ENCODE results near the gene CASKIN1.
"Not testable (repeated sequence)": the region's sequence is repeated elsewhere in the genome, so short reads cannot be mapped to it uniquely, and the experiment has no call there.

Gene CASKIN1

DNA sequence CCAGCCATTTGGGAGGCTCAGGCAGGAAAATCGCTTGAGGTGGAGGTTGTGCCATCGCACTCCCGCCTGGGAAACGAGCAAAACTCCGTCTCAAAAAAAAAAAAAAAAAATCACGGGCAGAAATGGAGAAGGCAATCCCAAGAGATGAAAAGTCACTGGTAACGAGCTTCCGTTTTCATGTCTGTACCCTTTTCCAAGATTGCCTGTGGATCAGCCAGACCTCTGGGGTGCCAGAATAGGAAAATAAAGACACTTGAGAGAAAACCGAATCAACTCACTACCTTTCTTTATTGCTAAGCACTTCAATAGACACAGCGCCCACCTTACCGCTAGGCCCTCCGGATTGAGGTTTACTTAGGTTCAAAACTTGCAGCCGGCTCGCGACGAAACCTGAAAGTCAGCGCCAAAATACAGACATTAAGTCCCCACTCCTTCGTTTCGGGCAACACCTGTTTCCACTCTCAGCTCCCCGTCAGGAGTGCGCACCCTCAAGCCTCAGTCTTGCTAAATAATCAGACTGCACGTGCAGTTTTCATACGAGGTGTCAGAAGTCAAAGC is 41.8 kb downstream of the CASKIN1 start:
- no peak for DNase-seq

DNA sequence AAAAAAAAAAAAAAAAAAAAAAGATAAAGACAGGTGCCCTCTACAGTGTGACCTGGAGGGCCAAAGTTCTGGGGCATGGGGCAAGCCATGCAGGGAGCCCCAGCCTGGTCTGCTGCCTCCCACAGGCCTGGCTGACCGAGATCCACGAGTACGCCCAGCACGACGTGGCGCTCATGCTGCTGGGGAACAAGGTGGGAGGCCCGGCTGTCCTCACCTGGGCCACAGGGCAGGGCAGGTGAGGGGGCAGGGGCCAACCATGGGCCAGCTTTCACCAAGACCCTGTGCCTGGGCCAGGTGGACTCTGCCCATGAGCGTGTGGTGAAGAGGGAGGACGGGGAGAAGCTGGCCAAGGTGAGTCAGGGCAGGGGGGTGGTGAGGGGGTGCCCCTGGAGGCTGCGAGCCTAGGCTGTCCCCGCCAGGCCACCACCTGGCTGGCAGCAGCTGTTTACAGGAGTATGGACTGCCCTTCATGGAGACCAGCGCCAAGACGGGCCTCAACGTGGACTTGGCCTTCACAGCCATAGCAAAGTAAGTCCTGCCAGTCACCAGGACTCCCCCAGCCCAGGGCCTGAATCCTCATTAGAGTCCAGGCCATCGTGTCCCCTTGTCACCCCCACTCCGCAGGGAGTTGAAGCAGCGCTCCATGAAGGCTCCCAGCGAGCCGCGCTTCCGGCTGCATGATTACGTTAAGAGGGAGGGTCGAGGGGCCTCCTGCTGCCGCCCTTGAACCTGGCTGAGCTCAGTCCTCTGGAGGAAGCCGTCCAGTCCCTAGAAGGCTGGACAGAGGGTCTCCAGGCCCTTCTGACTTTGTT is 43.5 kb downstream of the CASKIN1 start:
- DNase-seq, result no peak

DNA sequence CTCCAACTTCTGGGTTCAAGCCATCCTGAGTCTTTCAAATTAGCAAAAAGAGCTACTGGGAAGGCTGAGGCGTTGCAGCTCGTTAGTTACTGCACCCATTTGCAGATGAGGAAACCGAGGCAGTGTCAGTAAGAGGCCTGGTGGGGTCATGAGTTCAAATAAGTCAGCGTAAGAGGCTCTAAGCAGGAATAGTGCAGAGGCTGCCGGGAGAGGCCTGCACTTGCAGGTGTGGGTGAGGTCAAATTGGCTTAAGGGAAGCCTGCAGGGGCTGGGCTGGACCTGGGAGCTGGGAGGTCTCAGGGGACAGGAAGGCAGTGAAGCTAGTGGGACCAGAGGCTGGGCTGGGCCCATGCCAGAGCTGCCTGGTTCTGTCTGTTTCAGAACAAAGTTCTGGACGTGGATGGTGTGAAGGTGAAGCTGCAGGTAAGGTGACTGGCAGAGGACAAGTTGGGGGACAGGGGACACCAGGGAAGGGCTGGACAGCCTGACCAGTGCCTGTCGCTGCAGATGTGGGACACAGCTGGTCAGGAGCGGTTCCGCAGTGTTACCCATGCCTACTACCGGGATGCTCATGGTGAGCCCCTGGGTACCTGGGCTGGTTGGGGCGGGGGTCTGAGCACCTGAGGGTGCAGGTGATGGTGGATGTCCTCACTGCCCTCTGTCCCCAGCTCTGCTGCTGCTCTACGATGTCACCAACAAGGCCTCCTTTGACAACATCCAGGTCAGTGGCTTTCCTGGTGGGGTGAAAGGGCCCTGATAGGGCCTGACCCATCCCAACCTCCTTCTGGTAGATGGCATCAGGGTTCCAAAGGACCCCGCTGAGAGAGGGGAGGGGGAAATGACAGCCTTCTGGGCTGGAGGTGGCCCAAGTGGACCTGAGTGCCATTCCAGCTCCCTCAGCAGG is 45.0 kb downstream of the CASKIN1 start:
- DNase-seq, result no peak

DNA sequence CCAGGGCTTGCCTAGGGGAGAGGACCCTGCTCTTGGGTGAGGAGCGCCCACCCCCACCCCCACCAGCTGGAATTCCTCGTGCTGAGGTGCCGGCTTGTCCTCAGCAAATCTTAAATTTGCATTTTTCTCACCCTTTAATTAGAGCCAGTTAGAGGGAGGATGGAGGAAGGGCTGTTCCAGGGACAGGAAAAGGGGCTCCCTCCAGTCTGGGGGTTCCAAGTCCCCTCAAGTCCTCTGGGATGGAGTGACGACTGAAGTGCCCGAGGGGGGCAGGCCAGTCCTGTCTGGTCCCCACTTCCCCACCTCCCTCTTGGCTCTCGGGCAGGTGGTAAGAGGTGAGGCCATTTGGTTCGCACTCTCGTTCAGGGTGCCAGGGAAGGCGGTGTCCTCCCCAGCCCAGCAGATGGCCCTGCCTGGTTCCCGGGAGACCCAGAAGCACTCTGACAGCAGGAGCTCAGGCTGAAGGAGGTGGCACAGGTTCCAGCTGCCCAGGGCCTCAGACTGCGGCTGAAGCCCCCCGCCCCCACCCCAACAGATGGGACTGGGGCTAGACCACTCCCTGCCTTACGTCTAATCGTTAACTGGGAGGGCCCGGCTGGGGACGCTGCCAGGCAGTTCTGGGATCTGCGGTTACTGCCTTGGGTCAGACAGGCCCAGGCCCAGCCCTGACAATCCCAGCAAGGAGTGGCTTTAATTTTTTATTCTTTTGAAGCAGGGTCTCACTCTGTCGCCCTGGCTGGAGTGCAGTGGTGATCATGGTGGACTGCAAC is 45.8 kb downstream of the CASKIN1 start:
- no peak for DNase-seq

DNA sequence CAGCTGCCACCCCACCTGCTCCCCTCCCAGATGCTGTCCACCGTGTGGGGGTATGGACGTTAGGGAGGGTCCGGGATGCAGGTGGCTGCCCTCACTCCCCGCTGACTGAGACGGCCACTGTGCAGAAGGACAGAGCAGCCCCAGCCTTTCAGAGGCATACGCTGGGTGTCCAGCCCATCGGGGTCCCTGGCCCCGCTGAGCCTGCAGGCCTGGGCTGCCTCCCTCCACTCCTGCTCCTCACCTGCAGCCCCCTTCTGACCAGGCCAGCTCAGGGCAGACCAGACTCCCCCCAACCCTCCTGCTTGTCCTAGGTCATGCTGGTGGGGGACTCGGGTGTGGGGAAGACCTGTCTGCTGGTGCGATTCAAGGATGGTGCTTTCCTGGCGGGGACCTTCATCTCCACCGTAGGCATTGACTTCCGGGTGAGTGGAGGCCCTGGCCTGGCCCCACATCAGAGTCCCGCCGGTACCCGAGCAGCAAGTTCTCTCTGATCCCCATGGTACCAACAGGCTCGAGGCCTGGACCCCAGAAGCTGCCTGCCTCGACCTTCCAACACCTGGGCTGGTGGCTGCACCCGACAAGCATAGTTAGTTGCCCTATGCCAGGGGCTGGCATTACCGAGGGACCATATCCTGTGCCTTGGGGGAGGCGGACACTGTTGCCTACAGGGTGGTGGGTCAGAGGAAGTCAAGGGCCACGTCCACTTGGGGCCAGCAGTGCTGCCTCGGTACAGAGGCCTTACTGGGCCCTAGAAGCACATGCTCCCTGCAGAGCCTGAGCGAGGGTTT is 46.6 kb downstream of the CASKIN1 start:
- no peak for DNase-seq

DNA sequence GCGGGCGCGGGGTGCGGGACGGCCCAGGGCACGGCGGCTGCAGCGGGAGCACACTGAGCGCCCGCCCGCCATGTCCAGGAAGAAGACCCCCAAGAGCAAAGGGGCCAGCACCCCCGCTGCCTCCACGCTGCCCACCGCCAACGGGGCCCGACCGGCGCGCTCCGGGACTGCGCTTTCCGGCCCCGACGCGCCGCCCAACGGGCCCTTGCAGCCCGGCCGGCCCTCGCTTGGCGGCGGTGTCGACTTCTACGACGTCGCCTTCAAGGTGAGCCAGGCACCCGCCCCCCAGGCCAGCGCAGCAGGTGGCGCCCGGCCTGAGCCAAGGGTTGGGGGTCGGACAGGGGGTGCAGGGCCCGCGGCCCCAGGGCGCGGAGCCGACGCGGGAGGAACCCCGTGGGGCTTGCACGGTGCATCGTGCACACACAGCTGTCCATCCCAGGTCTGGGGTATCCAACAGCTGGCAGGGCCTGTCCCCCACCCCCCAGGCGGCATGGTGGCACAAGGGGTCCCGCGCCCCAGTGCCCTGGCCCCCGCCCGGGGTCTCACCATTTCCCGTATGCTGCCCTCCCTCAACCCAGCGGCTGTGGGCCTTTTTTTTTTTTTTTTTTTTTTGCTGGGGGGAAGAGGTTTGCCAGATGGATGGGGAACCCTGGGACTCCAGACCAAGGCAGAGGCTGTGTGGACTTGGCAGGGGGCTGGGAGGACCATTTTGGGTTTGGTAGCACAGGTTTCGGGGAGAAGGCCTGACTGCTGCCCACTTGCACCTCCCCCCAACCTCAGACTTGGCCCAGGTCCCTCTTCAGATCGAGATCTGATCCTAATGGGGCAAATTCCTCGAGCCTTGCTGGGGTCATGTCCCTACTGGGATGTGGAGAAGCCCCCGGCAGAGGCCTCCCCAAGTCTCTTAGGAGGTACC is 47.4 kb downstream of the CASKIN1 start:
- DNase-seq, result no peak

DNA sequence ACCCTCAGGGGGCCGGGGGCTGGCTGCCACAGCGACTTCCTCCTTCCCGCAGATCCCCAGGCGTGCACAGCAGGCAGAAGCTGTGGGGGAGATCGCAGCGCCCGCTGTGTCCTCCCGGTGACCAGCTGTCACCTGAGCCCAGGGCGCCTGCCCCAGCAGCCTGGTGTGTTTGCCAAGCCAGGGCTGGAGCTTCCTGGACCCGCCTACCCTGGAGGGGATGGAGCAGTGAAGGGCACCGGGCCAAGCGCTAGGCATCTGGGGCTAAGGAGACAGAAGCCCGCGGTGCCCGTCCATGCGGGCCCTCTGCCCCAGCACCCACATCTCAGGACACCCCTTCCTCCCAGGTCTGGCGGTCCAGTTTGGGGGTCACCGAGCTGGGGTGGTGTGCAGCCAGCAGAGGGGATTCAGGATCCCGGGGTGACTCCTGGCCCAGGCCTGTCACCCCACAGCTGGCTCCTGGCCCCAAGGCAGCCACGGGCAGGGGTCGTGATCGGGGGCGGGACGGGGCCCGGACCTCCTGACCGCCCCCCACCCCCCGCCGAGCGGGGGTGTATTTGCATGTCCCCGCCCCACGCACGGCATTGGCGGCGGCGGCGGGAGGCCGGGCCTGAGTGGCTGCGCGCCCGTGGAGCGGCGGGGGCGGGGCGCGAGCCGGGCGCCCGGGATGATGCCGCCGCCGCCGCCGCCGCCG is 48.3 kb downstream of the CASKIN1 start, which contains the start of gene RAB26:
RAB26 (plus strand) TSS at position 645 of the 691 bp plus-strand sequence. CDS start 159 bp downstream, outside the sequence.
- DNase-seq, result peak; percentile 31

DNA sequence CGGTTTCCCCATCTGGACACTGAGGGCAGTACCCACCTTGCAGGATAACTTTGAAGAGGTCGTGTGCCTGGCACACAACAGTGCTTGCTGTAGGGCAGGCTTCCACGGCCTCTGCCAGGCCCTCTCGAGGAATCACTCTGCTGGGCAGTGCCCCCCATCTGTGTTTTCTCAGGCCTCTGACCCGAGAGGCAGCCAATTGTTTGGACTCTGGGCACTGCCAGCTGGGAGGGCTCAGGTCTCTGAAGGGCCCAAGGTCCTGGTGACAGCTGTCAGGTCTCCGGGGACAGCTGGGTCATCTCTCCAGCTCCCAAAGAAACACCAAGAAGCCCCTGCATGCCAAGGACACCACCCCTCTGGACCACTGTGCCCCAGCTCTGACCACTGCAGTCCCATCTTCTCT is 49.0 kb downstream of the CASKIN1 start:
- no peak for DNase-seq

DNA sequence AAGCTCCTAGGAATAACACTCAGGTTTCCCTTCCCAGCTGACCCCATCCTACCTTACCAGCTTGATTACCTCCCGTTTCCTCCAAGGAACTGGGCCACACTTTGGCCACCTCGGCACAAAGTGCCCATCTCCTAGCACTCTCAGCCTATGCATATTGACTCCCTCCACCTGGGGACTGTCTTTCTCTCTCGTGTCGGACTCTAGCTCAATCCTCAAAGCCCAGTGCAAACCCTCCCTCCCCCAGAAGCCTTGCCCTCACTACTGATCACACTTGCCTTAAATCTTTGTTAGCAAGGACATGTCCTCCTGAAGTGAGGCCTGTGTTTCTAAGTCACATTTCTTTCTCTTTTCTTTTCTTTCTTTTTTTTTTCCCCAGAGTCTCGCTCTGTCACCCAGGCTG is 50.6 kb downstream of the CASKIN1 start:
- DNase-seq, result no peak

DNA sequence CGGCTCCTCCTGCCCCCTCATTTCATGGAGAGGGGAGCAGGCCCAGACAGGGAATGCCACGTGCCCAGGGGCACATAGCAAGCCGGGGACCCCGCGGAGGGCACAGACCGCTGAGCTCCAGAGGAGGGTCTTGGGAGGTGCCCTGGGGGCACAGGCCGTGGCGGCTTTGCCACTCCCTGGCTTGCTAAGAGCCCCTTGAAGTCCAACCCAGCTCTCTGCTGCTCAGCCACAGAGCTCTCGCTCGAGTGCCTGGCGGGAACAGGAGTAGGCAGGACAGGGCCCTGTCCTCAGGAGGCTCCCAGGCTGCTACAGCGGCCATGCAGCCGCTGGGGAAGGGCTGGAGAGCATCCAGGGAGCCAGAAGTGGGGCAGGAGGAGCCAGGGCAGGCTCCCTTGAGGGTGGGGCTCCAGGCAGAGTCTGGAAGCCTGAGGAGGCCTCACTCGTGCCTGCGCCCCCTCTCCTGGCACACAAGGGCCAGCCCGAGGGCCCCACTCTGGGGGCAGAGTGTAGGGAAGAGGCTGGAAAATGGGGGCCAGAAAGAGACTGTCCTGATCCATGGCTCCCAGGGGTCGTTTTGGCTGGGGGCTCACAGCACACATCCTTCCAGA is 52.4 kb downstream of the CASKIN1 start:
- no peak for DNase-seq

DNA sequence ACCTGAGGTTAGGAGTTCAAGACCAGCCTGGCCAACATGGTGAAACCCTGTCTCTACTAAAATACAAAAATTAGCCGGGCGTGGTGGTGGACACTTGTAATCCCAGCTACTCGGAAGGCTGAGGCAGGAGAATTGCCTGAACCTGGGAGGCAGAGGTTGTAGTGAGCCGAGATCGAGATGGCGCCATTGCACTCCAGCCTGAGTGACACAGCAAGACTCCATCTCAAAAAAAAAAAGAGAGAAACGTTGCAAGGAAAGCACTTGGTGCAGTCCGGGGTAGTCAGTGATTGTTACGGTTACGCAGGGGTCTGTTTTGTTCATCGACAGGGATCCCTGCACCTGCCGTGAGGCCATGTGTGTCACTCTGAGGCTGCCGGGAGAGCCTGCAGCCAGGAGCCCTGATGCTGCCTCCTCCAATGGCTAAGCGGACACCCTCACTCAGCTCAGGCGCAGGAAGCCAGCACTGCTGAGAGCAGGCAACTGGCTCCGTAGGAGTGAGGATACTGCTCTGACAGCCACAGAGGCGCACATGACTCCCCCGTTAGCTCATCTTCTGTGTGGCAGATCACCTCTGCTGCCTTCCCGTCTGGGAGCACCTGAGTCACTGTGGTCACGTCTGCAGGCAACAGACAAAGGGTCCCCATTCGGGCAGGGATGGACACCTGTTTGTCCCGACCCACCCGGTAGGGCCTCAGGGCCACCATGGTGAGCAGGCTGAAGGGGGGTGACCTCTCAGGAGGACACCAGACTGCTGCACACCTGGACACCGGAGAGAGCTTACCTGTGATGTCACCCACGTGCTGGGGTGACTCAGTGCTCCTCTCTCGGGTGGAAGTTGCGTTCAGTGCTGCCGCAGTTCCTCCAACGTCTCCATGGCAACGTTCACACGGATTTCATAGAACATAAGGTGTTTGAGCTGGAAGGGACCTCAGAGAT is 53.2 kb downstream of the CASKIN1 start:
- no peak for DNase-seq

DNA sequence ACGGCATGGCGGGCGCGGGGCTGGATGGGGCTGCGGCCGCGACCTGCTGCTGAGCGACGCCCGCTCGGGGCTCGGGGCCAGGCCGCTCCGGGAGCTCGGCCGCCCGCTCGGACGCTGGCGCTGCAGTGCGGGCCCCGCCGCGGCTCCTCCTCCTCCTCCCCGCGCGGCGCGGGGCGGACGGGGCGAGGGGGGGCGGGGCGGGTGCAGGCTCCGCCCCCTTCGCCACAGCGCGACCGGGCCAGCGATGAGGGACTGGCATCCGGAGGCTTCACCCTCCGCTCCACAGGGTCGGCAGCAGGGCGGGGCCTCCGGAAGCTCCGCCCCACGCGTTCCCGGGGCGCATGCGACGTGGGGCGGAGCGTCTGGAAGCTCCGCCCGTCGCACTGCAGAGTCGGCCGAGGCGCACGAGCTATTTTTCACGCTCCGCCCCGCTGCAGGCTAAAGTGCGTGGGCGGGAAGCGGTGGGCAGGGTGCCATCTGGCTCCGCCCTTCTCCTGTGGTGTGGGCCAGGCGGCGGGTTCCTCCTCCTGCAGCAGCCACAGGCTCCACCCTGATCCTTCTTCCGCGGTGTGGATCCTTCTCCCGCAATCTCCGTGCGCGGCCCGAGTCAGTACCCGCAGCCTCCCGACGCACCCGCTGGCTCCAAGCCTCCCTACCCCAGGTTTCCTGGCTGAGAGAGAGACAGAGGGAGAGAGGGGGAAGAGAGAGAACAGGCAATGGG is 60.5 kb downstream of the CASKIN1 start, which contains the start of gene PKD1:
PKD1 (minus strand) TSS at position 129 of the 721 bp plus-strand sequence. CDS start 209 bp downstream, outside the sequence.
- peak; percentile 56 for DNase-seq

DNA sequence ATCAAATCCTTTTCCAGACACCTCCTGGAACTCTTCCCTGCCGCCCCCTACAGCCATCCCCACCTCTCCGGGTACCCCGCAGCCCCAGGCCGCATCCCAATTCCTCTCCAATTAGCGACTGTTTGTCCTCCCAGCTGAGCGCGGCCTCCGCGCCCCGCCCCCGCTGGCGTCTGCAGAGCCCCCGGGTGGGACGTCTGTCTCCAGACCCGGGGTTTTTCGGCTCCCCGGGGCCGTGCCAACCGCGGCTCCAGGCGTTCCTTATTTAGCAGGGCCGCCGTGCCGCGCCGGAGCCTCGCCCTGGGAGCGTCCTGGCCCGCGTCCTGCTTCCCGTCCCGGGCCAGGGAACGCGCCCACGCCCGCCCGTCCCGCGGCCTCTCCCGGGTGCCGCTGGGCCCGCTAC is 61.3 kb downstream of the CASKIN1 start:
- not testable (repeated sequence) for DNase-seq

DNA sequence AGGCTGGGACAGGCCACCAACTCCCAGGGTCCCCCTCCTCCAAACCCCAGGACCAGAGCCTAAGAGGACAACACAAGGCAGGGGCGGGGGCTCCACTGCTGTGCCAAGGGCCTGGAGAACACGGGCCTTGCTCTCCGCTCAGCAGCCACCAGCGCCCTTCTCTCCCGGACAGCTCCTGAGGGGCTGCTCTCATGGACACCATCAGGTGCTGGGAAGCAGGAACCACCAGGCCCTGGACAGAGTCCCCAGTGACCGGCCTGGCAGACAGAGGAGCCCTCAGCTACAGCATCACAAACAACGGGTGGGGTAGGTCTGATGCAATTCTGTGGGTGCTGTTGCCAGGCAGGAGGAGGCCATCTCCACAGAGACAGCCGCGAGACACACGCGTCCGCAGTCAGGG is 62.6 kb downstream of the CASKIN1 start:
- DNase-seq, result not testable (repeated sequence)

DNA sequence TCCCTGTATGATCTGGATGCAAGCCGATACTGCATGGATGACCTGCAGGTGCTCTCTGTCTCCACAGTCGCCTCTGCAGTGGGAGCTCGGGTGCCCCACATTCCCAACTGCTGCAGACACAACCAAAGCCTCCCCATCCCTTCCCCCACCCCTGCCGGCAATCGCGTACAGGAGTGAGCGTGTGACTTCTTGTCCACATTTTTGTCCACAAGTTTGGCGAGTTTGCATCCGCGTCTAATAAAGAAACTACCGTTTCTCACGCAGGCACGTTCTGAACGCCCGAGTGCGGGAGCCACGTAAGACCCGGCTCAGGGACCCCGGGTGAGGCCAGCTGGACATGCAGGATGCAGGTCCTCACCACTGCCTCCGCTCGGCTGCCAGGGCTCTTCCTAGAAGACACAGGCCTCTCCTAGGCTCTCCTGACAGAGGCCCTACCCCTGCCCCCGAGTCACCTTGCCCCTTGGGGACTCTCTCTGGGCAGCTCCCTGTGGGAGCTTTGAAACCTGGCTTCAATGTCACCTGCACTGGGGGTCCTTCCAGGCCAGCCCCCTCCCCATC is 66.4 kb downstream of the CASKIN1 start:
- not testable (repeated sequence) for DNase-seq

DNA sequence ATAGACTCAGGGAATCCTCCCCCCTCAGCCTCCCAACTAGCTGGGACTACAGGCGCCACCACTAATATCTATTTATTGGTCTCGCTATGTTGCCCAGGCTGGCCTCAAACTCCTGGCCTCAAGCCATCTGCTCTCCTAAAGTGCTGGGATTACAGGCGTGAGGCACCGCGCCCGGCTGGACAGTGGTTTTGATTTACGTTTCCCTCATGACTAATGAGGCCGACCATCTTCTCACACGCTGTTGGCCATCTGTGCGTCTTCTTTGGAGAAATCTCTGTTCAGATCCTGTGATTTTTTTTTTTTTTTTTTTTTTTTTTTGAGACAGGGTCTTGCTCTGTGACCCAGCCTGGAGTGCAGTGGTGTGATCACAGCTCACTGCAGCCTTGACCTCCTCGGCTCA is 67.2 kb downstream of the CASKIN1 start:
- not testable (repeated sequence) for DNase-seq

DNA sequence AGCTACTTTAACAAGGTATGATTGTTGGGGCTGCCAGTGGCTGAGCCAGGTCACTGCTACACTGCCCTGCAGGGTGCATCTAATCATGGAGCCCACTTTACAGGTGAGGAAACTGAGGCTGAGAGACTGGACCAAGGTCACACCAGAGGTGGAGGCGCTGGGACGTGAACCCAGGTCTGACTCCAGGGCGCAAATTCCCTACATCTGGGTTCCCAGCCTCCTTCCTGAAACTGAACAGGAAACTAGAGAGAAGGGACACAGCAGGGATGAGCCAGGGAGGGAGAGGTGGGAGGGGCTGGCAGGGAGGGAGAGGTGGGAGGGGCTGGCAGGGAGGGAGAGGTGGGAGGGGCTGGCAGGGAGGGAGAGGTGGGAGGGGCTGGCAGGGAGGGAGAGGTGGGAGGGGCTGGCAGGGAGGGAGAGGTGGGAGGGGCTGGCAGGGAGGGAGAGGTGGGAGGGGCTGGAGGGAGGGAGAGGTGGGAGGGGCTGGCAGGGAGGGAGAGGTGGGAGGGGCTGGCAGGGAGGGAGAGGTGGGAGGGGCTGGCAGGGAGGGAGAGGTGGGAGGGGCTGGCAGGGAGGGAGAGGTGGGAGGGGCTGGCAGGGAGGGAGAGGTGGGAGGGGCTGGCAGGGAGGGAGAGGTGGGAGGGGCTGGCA is 68.7 kb downstream of the CASKIN1 start:
- not testable (repeated sequence) for DNase-seq

All from kidney glomerular epithelial cell (primary cell).